ENCODE measurements around the gene TIMM17B.
A peak's percentile ranks its signal among the peaks of the same experiment; 100 is the strongest.
"Not testable (repeated sequence)": the region's sequence is repeated elsewhere in the genome, so short reads cannot be mapped to it uniquely, and the experiment has no call there.

TIMM17B gene

GRCh38 chrX:48893556-48894348 is 3.8 kb downstream of the TIMM17B start:
- no peak for DNase-seq

GRCh38 chrX:48892896-48893295 is 4.7 kb downstream of the TIMM17B start:
- DNase-seq = no peak

GRCh38 chrX:48891402-48892288 is 5.9 kb downstream of the TIMM17B start:
- DNase-seq = peak; percentile 80

GRCh38 chrX:48890934-48891401 is 6.6 kb downstream of the TIMM17B start:
- DNase-seq = no peak

- no peak for DNase-seq
Observed at GRCh38 chrX:48890296-48890925, 7.2 kb downstream of the TIMM17B start.

GRCh38 chrX:48886586-48886985 is 11.0 kb downstream of the TIMM17B start:
- not testable (repeated sequence) for DNase-seq

GRCh38 chrX:48883729-48884128 is 13.8 kb downstream of the TIMM17B start:
- no peak for DNase-seq

GRCh38 chrX:48876944-48877343 is 20.6 kb downstream of the TIMM17B start:
- DNase-seq = not testable (repeated sequence)

- DNase-seq = not testable (repeated sequence)
Observed at GRCh38 chrX:48872017-48872416, 25.6 kb downstream of the TIMM17B start.

GRCh38 chrX:48864210-48864609 is 33.4 kb downstream of the TIMM17B start:
- DNase-seq = no peak

GRCh38 chrX:48854898-48855297 is 42.7 kb downstream of the TIMM17B start:
- no peak for DNase-seq

- not testable (repeated sequence) for DNase-seq
Observed at GRCh38 chrX:48854121-48854804, 43.3 kb downstream of the TIMM17B start.

- DNase-seq = not testable (repeated sequence)
Observed at GRCh38 chrX:48853494-48853893, 44.1 kb downstream of the TIMM17B start.

GRCh38 chrX:48852857-48853256 is 44.7 kb downstream of the TIMM17B start:
- no peak for DNase-seq

GRCh38 chrX:48848847-48849246 is 48.7 kb downstream of the TIMM17B start:
- DNase-seq = no peak
